GM13976 (cell line): ENCODE results near the gene HS3ST3A1.

Source experiments
- DNase-seq: peaks from one replicate; pipeline ENCODE4 v3.0.0; 2012; ENCODE audit warnings: low spot score
- in situ Hi-C: fragments of 300-500 bp; cut with MboI; formaldehyde crosslinking; loops from one replicate; pipeline ENCODE4 v1.12.0; 2022; ENCODE audit warnings: low sequenced_read_pairs, mixed read lengths, inconsistent platforms; ENCODE audit not compliant: unreplicated experiment
- TF ChIP-seq, protein P1 (sequence below): IDR thresholded peaks from 2 replicates; pipeline ENCODE4 v1.5.1; 2012; ENCODE audit warnings: borderline replicate concordance, mild to moderate bottlenecking; ENCODE audit not compliant: insufficient read depth; ENCODE audit errors: extremely low read depth, missing control alignments, control extremely low read depth

HS3ST3A1 gene

DNA sequence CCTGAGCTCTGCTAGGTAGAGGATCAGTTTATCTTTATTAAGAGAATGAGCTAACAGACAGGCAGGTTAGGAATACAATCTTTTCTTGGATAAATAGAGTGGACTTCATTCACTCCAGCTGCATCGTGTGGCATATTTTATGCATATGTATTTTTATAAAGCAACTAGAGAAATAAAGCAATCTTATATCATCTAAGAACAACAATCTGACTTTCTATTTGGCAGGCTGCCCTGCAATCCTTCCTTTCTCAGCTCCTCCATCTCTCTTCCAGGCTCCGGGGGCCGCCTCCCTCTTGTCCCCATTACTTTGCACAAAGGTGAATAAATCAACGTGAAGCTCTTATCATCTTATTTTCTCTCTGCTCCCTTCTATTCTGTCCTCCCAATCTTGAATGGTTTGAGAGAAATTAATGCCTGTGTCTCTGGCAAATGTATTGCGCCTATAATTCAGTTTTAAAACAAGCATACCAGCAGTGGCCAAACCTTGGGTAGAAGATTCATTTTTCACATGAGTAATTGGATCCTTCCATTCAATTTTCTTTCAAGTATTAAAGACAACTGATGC, 64.5 kb downstream of the HS3ST3A1 start:
- in situ Hi-C loops: no loop called here
- no peak for DNase-seq
- TF ChIP-seq, protein P1, sequence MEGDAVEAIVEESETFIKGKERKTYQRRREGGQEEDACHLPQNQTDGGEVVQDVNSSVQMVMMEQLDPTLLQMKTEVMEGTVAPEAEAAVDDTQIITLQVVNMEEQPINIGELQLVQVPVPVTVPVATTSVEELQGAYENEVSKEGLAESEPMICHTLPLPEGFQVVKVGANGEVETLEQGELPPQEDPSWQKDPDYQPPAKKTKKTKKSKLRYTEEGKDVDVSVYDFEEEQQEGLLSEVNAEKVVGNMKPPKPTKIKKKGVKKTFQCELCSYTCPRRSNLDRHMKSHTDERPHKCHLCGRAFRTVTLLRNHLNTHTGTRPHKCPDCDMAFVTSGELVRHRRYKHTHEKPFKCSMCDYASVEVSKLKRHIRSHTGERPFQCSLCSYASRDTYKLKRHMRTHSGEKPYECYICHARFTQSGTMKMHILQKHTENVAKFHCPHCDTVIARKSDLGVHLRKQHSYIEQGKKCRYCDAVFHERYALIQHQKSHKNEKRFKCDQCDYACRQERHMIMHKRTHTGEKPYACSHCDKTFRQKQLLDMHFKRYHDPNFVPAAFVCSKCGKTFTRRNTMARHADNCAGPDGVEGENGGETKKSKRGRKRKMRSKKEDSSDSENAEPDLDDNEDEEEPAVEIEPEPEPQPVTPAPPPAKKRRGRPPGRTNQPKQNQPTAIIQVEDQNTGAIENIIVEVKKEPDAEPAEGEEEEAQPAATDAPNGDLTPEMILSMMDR: no peak

GRCh38 chr17:13534946-13535345, 66.8 kb downstream of the HS3ST3A1 start:
- no peak for DNase-seq
- in situ Hi-C loops: no loop called here
- TF ChIP-seq, protein P1: no peak

GRCh38 chr17:13531721-13532120, 70.0 kb downstream of the HS3ST3A1 start:
- TF ChIP-seq, protein P1: no peak
- no peak for DNase-seq
- in situ Hi-C loops: no loop called here

DNA sequence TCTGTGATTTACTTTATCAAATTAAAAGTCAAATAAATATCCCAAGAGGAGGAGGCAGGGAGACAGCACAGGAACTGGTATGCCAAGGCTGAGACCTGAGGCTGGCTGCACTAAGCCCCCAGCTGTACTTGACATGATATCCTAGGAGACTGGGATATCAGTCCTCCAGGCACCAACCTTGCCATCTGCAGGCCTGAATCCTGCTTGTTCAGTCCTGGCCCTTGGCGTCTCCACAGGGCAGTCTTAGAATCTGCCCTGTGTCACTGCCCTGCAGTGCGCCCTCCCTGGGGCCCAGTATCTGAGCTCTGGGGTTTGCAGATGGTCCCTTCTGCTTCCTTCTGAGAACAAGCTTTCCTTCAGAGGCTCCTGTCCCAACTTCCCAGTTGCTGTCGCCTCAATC, 75.9 kb downstream of the HS3ST3A1 start:
- in situ Hi-C loops: no loop called here
- no peak for DNase-seq
- TF ChIP-seq, protein P1: no peak

DNA sequence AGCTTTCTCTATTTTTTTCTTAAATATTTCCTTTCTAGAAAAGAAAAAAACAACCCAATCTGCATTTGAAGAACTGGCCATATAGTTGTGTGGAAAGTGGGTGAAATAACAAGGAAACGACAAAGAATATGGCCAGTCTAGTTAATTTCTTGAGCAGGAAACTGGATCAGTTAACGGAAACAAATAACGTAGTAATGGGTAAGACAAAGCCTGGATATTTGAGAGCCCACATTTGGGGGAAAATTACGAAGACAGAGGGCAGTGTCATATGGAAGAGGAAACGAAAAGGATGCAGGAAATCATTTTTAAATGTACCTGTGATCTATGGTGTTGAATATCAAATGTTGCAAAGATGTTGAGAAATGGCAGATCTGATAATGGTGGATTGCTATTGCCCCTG, 78.6 kb downstream of the HS3ST3A1 start:
- TF ChIP-seq, protein P1: no peak
- in situ Hi-C loops: no loop called here

DNA sequence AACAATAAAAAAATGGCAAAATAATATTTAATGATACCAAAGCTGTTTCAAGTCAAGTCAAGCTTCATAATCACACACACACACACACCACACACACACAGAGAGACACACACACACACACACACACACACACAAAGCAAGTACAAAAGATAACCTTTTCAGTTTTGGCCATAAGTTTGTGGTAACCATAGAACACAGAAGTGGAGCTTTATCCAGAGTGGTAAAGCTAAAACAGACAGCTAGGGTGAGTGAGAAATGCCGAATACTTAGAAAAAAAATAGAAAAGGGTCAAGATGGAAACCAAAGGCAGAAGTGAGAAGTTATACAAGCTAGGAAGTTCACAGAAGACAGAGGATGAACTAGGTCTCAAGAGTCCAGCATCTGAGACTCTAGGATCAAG, 79.0 kb downstream of the HS3ST3A1 start:
- DNase-seq: no peak
- TF ChIP-seq, protein P1: no peak
- in situ Hi-C loops: no loop called here

More for the DNA sequence above, 78.6 kb downstream of the HS3ST3A1 start:
- DNase-seq: no peak
